OCI-LY7 (cell line): ENCODE measurements around the gene RAD51B. TPM values are rescaled to one million over a fixed set of nuclear protein-coding genes. Genes with fewer than 3 reads are reported as not detected.

ENCODE experiments used
- BruUV-seq: library from RNA; stranded (reverse); fragments of 400-500 nt; replicated peaks from 2 replicates; lab custom pipeline; 2021; lab: Mats Ljungman, UMichigan
- CTCF ChIA-PET: fragments of 300-600 bp; sonication (Branson Sonifier 250); formaldehyde crosslinking; loops from one replicate; lab custom pipeline; 2022; ENCODE audit warnings: antibody characterized with exemption; ENCODE audit not compliant: unreplicated experiment; lab: Charles Lee
- POLR2A ChIA-PET: fragments of 300-600 bp; sonication (Branson Sonifier 250); formaldehyde crosslinking; loops from one replicate; lab custom pipeline; 2022; ENCODE audit warnings: antibody characterized with exemption; lab: Charles Lee
- DNase-seq: peaks from one replicate; pipeline ENCODE4 v3.0.0-alpha.2; 2015; ENCODE audit warnings: low spot score
- H2AFZ ChIP-seq: fragments of 200-600 bp; sonication (generic), shearing (Covaris generic); 2 replicates; pipeline ENCODE4 v1.6.1; 2014; ENCODE audit warnings: mild to moderate bottlenecking, antibody characterized with exemption, low read length, moderate library complexity
- H3K27ac ChIP-seq: fragments of 200-600 bp; sonication (generic); 2 replicates; pipeline ENCODE4 v1.5.1; 2014; ENCODE audit warnings: mixed run types, low read depth, mild to moderate bottlenecking, moderate library complexity, low read length, inconsistent platforms; ENCODE audit not compliant: poor library complexity, severe bottlenecking
- H3K36me3 ChIP-seq: fragments of 200-600 bp; sonication (generic); 2 replicates; pipeline ENCODE4 v1.6.1; 2014; ENCODE audit warnings: mild to moderate bottlenecking, antibody characterized with exemption, low read length, moderate library complexity, mixed read lengths; ENCODE audit not compliant: insufficient read depth
- H3K4me1 ChIP-seq: fragments of 200-600 bp; sonication (generic); 2 replicates; pipeline ENCODE4 v1.5.1; 2014; ENCODE audit warnings: mild to moderate bottlenecking, low read length; ENCODE audit not compliant: insufficient read depth, poor library complexity, severe bottlenecking
- H3K4me2 ChIP-seq: fragments of 200-600 bp; sonication (generic); 2 replicates; pipeline ENCODE4 v1.6.1; 2014; ENCODE audit warnings: mild to moderate bottlenecking, low read length
- H3K4me3 ChIP-seq: fragments of 200-600 bp; sonication (generic); 2 replicates; pipeline ENCODE4 v1.5.1; 2014; ENCODE audit warnings: mild to moderate bottlenecking, low read depth, low read length; ENCODE audit not compliant: poor library complexity, severe bottlenecking
- H3K79me2 ChIP-seq: fragments of 200-600 bp; sonication (generic); 2 replicates; pipeline ENCODE4 v1.6.1; 2016; ENCODE audit warnings: low read depth, mild to moderate bottlenecking, low read length, moderate library complexity, mixed read lengths; ENCODE audit not compliant: insufficient read depth
- H3K9me2 ChIP-seq: fragments of 200-600 bp; sonication (generic); 2 replicates; pipeline ENCODE4 v1.6.1; 2016; ENCODE audit warnings: mild to moderate bottlenecking, low read length, mixed read lengths; ENCODE audit not compliant: insufficient read depth
- H3K9me3 ChIP-seq: fragments of 200-600 bp; sonication (generic); 2 replicates; pipeline ENCODE4 v1.6.1; 2014; ENCODE audit warnings: mild to moderate bottlenecking, mixed run types, low read length, mixed read lengths
- H4K20me1 ChIP-seq: fragments of 200-600 bp; sonication (generic); 2 replicates; pipeline ENCODE4 v1.6.1; 2014; ENCODE audit warnings: mild to moderate bottlenecking, antibody characterized with exemption, low read length, moderate library complexity, mixed read lengths; ENCODE audit not compliant: insufficient read depth
- CTCF ChIP-seq: fragments of 200-600 bp; sonication (generic); conservative IDR thresholded peaks from 2 replicates; pipeline ENCODE4 v1.5.1; 2014; ENCODE audit warnings: mild to moderate bottlenecking, antibody characterized with exemption, low read length, moderate library complexity, mixed read lengths
- EZH2phosphoT487 ChIP-seq: fragments of 200-600 bp; sonication (generic); IDR thresholded peaks from 2 replicates; pipeline ENCODE4 v1.6.1; 2018; ENCODE audit warnings: low read depth, borderline replicate concordance, mild to moderate bottlenecking, mixed run types, antibody characterized with exemption, low read length, moderate library complexity, mixed read lengths
- intact Hi-C: fragments of 100-400 bp; cut with micrococcal nuclease; formaldehyde crosslinking; loops from one replicate; pipeline ENCODE4 v1.10.0; 2022; ENCODE audit not compliant: unreplicated experiment
- total RNA-seq, 2 experiments: library from RNA; depleted of rRNA in 1 of 2; stranded (reverse); fragments of >200 nt in 1 of 2; shearing (Covaris generic) in 1 of 2; gene quantifications; 2 replicates each; pipeline ENCODE4 v1.2.3, GENCODE V29; 2014 to 2022

Gene RAD51B
- total RNA-seq, 2 experiments from 2014 or later: 41.4 to 89.9 TPM

GRCh38 chr14:67982711-67983608, 163.4 kb downstream of the RAD51B start:
- ChIA-PET POLR2A (interaction anchor here (0.6 kb wide), 1 partner anchor 467 kb away, joined by 4 read pairs; no protein-coding TSS in a partner anchor), CTCF (no interaction called here)

GRCh38 chr14:67984274-67984673, 164.7 kb downstream of the RAD51B start:
- POLR2A ChIA-PET: interaction anchor here (0.5 kb wide), 1 partner anchor 53 kb away, joined by 3 read pairs; no protein-coding TSS in a partner anchor
- Histone ChIP-seq H3K79me2 (no peaks in the 10 kb centered on the region), H3K9me3 (no peaks in the 10 kb centered on the region), H3K4me2 (no peak overlapping the region), H3K4me3 (no peak overlapping the region), H3K36me3 (no peaks in the 10 kb centered on the region), H3K9me2 (no peaks in the 10 kb centered on the region), H3K27ac (no peak overlapping the region), H2AFZ (no peak overlapping the region), H4K20me1 (no peaks in the 10 kb centered on the region), H3K4me1 (no peaks in the 10 kb centered on the region)
- intact Hi-C loops: no loop called here
- CTCF ChIA-PET: no interaction called here
- no TSS peak for BruUV-seq
- TF ChIP-seq EZH2phosphoT487 (no peak), CTCF (no peak)
- no peak for DNase-seq

More at GRCh38 chr14:67982711-67983608, 163.4 kb downstream of the RAD51B start:
- no TSS peak for BruUV-seq
- Histone ChIP-seq H2AFZ (no peak overlapping the region), H3K79me2 (no peaks in the 10 kb centered on the region), H3K4me1 (no peaks in the 10 kb centered on the region), H4K20me1 (no peaks in the 10 kb centered on the region), H3K4me2 (no peak overlapping the region), H3K27ac (no peak overlapping the region), H3K9me2 (no peaks in the 10 kb centered on the region), H3K4me3 (no peak overlapping the region), H3K9me3 (no peaks in the 10 kb centered on the region), H3K36me3 (no peaks in the 10 kb centered on the region)
- no peak for TF ChIP-seq CTCF
- TF ChIP-seq EZH2phosphoT487: no peak
- DNase-seq: no peak
- intact Hi-C loops: no loop called here
